Cardiac ventricle fibroblast (primary cell): ENCODE measurements around the gene KRTAP24-1. TPM values are rescaled to one million over a fixed set of nuclear protein-coding genes. Genes with fewer than 3 reads are reported as not detected.

ENCODE experiments used
- total RNA-seq: library from RNA; depleted of rRNA; stranded (reverse); fragments of >200 nt; gene quantifications from 2 replicates; pipeline ENCODE4 v1.2.3, GENCODE V29; 2015

The KRTAP24-1 gene
- total RNA-seq, result not detected in 2 replicates

GRCh38 chr21:30282850-30283249 is at the start of gene KRTAP24-1:
Gene KRTAP24-1 (minus strand): TSS chr21:30282950. CDS start chr21:30282932, 18 bp downstream.

GRCh38 chr21:30320215-30320614 is 37.5 kb upstream of the KRTAP24-1 start, which contains the start of gene KRTAP26-1:
Gene KRTAP26-1 (minus strand): TSS chr21:30320315. CDS start chr21:30320035, 280 bp downstream.

GRCh38 chr21:30289215-30289614 is 6.5 kb upstream of the KRTAP24-1 start, which contains the start of gene KRTAP25-1:
Gene KRTAP25-1 (minus strand): TSS chr21:30289514. CDS start chr21:30289490, 24 bp downstream.

Other genes starting within 250 kb of the KRTAP24-1 start
- gene CLDN17, start 116.1 kb downstream of the KRTAP24-1 start, total RNA-seq, result not detected in 2 replicates
- not detected in 2 replicates for gene CLDN8, start 66.9 kb downstream of the KRTAP24-1 start, total RNA-seq
- not detected in 2 replicates for gene KRTAP25-1, start 6.6 kb upstream of the KRTAP24-1 start, total RNA-seq
- not detected in 2 replicates for gene KRTAP26-1, start 37.4 kb upstream of the KRTAP24-1 start, total RNA-seq
- gene KRTAP27-1, start 54.7 kb upstream of the KRTAP24-1 start, total RNA-seq, result not detected in 2 replicates
- gene KRTAP23-1, start 65.7 kb upstream of the KRTAP24-1 start, total RNA-seq, result not detected in 2 replicates
- gene KRTAP13-2, start 89.3 kb upstream of the KRTAP24-1 start, total RNA-seq, result not detected in 2 replicates
- not detected in 2 replicates for gene KRTAP13-1, start 113.1 kb upstream of the KRTAP24-1 start, total RNA-seq
- not detected in 2 replicates for gene KRTAP13-3, start 143.0 kb upstream of the KRTAP24-1 start, total RNA-seq
- gene KRTAP13-4, start 147.3 kb upstream of the KRTAP24-1 start, total RNA-seq, result not detected in 2 replicates
- not detected in 2 replicates for gene KRTAP15-1, start 157.3 kb upstream of the KRTAP24-1 start, total RNA-seq
- not detected in 2 replicates for gene KRTAP19-1, start 197.4 kb upstream of the KRTAP24-1 start, total RNA-seq
- gene KRTAP19-2, start 204.5 kb upstream of the KRTAP24-1 start, total RNA-seq, result not detected in 2 replicates
- gene KRTAP19-3, start 209.1 kb upstream of the KRTAP24-1 start, total RNA-seq, result not detected in 2 replicates
- not detected in 2 replicates for gene KRTAP19-4, start 214.2 kb upstream of the KRTAP24-1 start, total RNA-seq
- not detected in 2 replicates for gene KRTAP19-5, start 219.2 kb upstream of the KRTAP24-1 start, total RNA-seq